Non-pigmented ciliary epithelial cell (primary cell): ENCODE results near the gene HNRNPA1.
"Not testable (repeated sequence)": the region's sequence is repeated elsewhere in the genome, so short reads cannot be mapped to it uniquely, and the experiment has no call there.

ENCODE experiments used
- DNase-seq: peaks from one replicate; pipeline ENCODE4 v3.0.0-alpha.2; 2010; ENCODE audit warnings: low read depth

The HNRNPA1 gene

GRCh38 chr12:54280468-54281260 is at the start of gene HNRNPA1:
HNRNPA1 (plus strand) TSS chr12:54280726; CDS start chr12:54280808, 82 bp downstream.
- peak; percentile 100 for DNase-seq

GRCh38 chr12:54231269-54231668 is 49.3 kb upstream of the HNRNPA1 start:
- not testable (repeated sequence) for DNase-seq

- DNase-seq: no peak
Measured at GRCh38 chr12:54232790-54233189, 47.7 kb upstream of the HNRNPA1 start.

- no peak for DNase-seq
Measured at GRCh38 chr12:54238531-54238930, 42.0 kb upstream of the HNRNPA1 start.

DNA sequence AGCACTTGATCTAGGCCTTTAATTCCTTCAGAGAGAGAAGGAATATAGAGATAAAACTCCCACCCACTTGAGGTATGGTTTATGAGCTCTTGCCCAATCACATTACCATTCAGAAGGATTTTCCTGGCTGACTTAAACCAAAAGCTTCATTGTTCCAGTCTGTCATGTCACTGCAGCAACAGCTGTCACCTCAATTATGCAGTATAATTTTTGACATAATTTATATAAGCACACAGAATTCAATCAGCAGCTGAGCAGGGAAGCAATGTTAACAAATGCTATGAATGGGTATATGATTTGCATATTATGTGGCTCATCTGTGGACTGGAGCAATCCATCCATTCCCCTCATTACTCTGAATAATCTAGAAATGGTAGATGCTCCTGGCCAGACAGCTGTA is 40.9 kb upstream of the HNRNPA1 start:
- no peak for DNase-seq

DNA sequence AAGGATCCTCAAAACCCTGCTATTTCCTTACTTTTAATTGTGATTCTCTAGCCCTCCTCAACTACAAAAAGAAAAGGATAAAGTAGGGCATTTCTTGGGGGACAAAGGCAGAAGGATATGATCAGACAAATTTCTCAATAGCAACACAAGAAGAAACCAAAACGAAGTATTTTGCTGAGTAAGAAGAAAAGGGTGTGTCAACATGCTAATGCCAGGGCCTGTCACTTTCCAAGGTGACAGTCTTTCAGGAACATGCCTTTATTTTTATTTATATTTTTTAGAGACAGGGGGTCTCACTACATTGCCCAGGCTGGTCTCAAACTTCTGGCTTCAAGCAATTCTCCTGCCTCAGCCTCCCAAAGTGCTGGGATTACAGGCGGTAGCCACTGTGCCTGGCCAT is 40.4 kb upstream of the HNRNPA1 start:
- no peak for DNase-seq

- no peak for DNase-seq
Measured at GRCh38 chr12:54240971-54241588, 39.4 kb upstream of the HNRNPA1 start.

DNA sequence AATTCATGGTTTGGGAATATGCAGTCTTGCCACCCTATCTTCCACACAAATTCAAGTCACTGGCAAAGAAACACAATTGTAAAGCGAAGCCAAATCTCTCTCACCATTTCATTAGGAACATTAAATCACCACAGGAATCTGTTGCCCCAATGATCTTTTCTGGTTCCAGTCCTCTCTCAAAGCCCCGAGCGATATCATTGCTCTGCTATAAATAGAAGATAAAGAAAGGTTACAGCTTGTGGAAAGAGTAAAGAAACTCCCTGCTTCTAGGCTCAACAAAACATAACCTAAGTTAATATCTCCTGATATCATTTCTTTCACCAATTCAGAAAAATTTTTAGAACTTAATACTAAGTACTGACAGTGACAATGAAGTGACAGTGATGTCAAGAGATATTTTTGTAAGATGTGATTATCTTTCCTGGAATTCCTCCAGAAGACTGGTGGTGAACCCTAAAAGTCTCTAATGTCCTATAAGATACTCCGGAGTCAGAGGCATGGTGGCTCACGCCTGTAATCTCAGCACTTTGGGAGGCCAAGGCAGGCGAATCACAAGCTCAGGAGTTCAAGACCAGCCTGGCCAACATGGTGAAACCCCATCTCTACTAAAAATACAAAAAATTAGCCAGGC is 34.4 kb upstream of the HNRNPA1 start:
- DNase-seq: no peak

GRCh38 chr12:54249489-54249888 is 31.0 kb upstream of the HNRNPA1 start:
- DNase-seq: no peak

DNA sequence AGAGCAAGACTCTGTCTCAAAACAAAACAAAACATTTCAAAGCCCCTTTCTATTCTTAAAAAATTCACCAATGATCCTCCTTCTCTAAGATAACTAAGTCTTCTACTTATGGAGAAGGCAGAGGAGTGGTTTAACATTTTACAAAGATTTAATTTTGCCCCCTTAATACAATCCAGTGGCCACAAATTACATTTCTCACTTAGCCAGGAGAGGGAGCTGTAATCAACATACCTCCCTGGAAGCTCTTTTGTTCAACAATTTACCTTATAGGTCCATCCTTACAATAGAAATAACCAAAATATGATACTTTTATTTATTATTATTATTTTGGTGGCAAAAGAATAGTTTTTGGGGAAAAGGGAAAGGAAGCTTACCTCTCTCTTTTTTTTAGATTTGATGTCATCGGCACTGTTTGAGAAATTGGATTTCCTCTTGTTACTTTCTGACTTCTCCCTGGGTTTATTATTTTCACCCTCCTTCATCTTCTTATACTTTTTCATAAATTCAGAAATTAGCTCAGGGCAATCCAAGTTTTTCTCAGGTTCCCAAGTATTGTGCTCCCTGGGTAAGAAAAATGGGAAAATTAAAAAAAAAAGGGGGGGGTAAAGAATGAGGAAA is 28.8 kb upstream of the HNRNPA1 start:
- DNase-seq: no peak

GRCh38 chr12:54253240-54253639 is 27.3 kb upstream of the HNRNPA1 start:
- DNase-seq: no peak

GRCh38 chr12:54257332-54257731 is 23.2 kb upstream of the HNRNPA1 start:
- no peak for DNase-seq

DNA sequence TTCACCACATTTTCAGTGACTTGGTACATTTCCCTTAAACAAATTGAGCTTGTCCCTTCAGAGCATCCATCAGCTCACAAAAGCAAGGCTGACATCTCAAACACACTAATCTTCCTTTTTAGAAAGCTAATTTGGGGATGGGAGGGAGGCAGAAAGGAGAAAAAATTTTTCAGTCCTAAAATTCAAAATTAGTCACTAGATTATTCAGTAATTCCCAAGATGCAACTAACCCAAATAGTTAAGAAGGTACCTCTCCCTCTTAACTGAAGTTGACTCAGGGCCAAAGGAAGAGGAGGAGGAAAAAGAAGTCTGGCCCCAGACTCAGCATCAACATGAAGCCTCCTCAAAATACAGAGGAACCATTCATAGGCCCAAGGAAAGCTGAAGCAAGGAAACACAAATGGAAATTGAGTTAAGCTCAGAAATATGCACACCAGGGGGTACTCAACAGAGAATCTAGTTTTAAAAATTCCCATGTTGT is 22.3 kb upstream of the HNRNPA1 start:
- DNase-seq: no peak

- DNase-seq: no peak
Measured at GRCh38 chr12:54259194-54260011, 21.1 kb upstream of the HNRNPA1 start.

DNA sequence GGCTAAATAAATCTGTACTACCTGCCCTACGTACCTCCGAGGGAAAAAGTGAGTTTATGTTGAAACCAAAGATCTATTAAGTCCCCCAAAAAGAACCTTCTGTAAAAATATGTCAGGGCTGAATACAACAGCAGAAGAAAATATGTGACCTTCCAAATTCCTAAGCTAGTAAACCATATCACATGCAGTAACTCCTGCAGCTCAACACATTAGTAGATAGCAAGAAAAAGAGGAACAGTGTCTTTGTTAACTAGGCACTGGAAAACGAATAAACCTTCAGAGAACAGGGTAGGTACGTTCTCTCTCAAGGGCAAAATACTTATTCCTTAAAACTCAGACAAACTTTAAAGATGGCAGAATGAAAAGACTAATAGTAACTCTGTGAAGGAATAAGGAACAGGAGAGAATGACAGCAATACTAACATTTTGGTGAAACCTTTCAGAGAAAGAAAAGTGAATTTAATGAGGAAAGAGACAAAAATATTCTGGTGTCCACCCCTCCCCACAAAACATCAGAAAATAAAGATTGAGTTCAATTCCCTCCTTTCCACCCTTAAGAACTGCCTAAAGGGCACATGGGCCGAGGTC is 18.6 kb upstream of the HNRNPA1 start:
- DNase-seq: no peak

GRCh38 chr12:54262403-54262925 is 18.1 kb upstream of the HNRNPA1 start:
- no peak for DNase-seq

DNA sequence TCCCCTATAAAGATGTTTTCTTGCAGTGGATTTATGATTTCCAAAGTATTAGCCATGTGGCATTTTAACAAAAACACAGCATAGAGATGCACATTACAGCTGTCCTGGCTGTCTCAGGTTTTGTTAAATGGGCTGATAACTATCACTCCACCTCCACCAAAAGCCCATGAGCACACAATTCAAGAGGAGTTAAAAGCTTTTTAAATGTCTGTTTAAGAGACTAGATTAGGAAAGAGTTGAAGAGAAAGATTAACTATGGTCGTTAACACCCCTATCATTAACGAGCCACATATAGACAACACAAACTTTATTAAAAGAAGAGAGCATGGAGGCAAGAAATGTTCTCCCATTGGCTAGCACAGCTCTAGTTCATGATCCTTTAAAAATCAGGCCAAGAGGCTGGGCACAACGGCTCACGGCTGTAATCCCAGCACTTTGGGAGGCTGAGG is 15.1 kb upstream of the HNRNPA1 start:
- no peak for DNase-seq

- no peak for DNase-seq
Measured at GRCh38 chr12:54266852-54267251, 13.7 kb upstream of the HNRNPA1 start.

GRCh38 chr12:54270345-54270744 is 10.2 kb upstream of the HNRNPA1 start:
- no peak for DNase-seq

GRCh38 chr12:54272214-54272613 is 8.3 kb upstream of the HNRNPA1 start:
- DNase-seq: no peak

DNA sequence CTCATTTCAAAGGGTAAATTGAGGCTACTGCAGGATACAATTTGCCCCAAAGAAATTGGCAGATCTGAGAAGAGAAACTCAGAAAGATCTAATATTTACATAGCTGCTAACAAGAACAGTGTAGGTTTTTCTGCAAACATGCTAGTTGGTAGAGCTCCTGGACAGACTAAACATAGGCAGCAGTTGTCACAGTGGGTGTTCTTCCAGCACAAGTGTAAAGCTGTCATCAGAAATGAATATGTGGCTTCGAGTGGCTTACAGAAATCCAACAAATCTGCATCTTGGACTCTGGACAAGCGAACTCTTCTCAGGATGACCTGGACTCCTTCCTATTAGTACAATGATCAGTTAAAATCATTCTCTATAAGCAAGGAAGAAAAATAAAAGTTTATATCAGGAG is 6.5 kb upstream of the HNRNPA1 start:
- DNase-seq: no peak
